ENCODE measurements around the gene SKIC8.

- TF ChIP-seq CTCF (IDR thresholded peaks at IDR 0.05; ENCODE audit: low read depth, low read length): no peak
- TF ChIP-seq EZH2phosphoT487 (IDR thresholded peaks at IDR 0.05; ENCODE audit: low read depth): no peak
Measured at GRCh38 chr15:78321041-78321570, 21.7 kb upstream of the SKIC8 start.

Measured in OCI-LY3 (cell line).